ENCODE results near the gene NINJ2. TPM values are rescaled to one million over a fixed set of nuclear protein-coding genes. Genes with fewer than 3 reads are reported as not detected.
A peak's percentile ranks its signal among the peaks of the same experiment; 100 is the strongest.

NINJ2 gene
- total RNA-seq, 1 experiment from 2014 or later: 1.8 TPM

GRCh38 chr12:666066-666465 lies 2.8 kb upstream of the NINJ2 start:
- Histone ChIP-seq H3K36me3 (ENCODE audit: insufficient read depth, low read length) (no peaks in the 10 kb centered on the region), H3K27me3 (ENCODE audit: low read length) (no peaks in the 10 kb centered on the region), H3K9me3 (ENCODE audit: low read length) (no peaks in the 10 kb centered on the region), H4K20me1 (ENCODE audit: insufficient read depth, low read depth, low read length) (no peaks in the 10 kb centered on the region), H3K79me2 (ENCODE audit: low read length) (no peaks in the 10 kb centered on the region), H3K4me2 (ENCODE audit: low read depth, low read length, poor library complexity, severe bottlenecking) (peak overlapping the region; percentile 60), H3K9me2 (replicated peaks; ENCODE audit: insufficient read depth, low read length) (no peaks in the 10 kb centered on the region), H3K4me1 (ENCODE audit: low read length) (peaks cover 56% of the 10 kb centered on the region), H3K4me3 (ENCODE audit: low read length) (0 out of 2 replicates have a peak overlapping the region, but pooled peaks have one; percentile 21), H3K9ac (ENCODE audit: low read length) (no peak overlapping the region), H3K27ac (ENCODE audit: low read length) (no peak overlapping the region), H2AFZ (ENCODE audit: low read length) (no peak overlapping the region)
- DNase-seq: no peak

GRCh38 chr12:664779-665092 lies 1.5 kb upstream of the NINJ2 start:
- no peak for DNase-seq
- Histone ChIP-seq H3K9me3 (ENCODE audit: low read length) (no peaks in the 10 kb centered on the region), H4K20me1 (ENCODE audit: insufficient read depth, low read depth, low read length) (no peaks in the 10 kb centered on the region), H3K4me1 (ENCODE audit: low read length) (peaks cover 58% of the 10 kb centered on the region), H3K9ac (ENCODE audit: low read length) (no peak overlapping the region), H3K27me3 (ENCODE audit: low read length) (no peaks in the 10 kb centered on the region), H3K9me2 (replicated peaks; ENCODE audit: insufficient read depth, low read length) (no peaks in the 10 kb centered on the region), H3K36me3 (ENCODE audit: insufficient read depth, low read length) (no peaks in the 10 kb centered on the region), H3K79me2 (ENCODE audit: low read length) (no peaks in the 10 kb centered on the region), H2AFZ (ENCODE audit: low read length) (no peak overlapping the region), H3K4me3 (ENCODE audit: low read length) (no peak overlapping the region), H3K27ac (ENCODE audit: low read length) (no peak overlapping the region), H3K4me2 (ENCODE audit: low read depth, low read length, poor library complexity, severe bottlenecking) (peak overlapping the region; percentile 60)

- Histone ChIP-seq H3K79me2 (ENCODE audit: low read length) (no peaks in the 10 kb centered on the region), H3K36me3 (ENCODE audit: insufficient read depth, low read length) (no peaks in the 10 kb centered on the region), H3K27me3 (ENCODE audit: low read length) (no peaks in the 10 kb centered on the region), H3K27ac (ENCODE audit: low read length) (no peak overlapping the region), H3K4me3 (ENCODE audit: low read length) (no peak overlapping the region), H4K20me1 (ENCODE audit: insufficient read depth, low read depth, low read length) (no peaks in the 10 kb centered on the region), H3K9me3 (ENCODE audit: low read length) (no peaks in the 10 kb centered on the region), H3K9me2 (replicated peaks; ENCODE audit: insufficient read depth, low read length) (no peaks in the 10 kb centered on the region), H2AFZ (ENCODE audit: low read length) (no peak overlapping the region), H3K4me2 (ENCODE audit: low read depth, low read length, poor library complexity, severe bottlenecking) (no peak overlapping the region), H3K4me1 (ENCODE audit: low read length) (peaks cover 63% of the 10 kb centered on the region), H3K9ac (ENCODE audit: low read length) (no peak overlapping the region)
- DNase-seq: no peak
These were observed 982 bp upstream of the NINJ2 start for GRCh38 chr12:664075-664778.

GRCh38 chr12:662566-663292 lies 516 bp downstream of the NINJ2 start:
- no peak overlapping the region for H3K27ac ChIP-seq (ENCODE audit: low read length)
- H3K36me3 ChIP-seq (ENCODE audit: insufficient read depth, low read length): no peaks in the 10 kb centered on the region
- H3K9me2 ChIP-seq (replicated peaks; ENCODE audit: insufficient read depth, low read length): no peaks in the 10 kb centered on the region
- peak overlapping the region; percentile 32 for H3K4me2 ChIP-seq (ENCODE audit: low read depth, low read length, poor library complexity, severe bottlenecking)
- no peaks in the 10 kb centered on the region for H3K9me3 ChIP-seq (ENCODE audit: low read length)
- peak; percentile 49 for DNase-seq
- no peaks in the 10 kb centered on the region for H3K79me2 ChIP-seq (ENCODE audit: low read length)
- peak overlapping the region; percentile 7; the same call in 1 of the 2 replicates for H3K9ac ChIP-seq (ENCODE audit: low read length)
- H3K4me1 ChIP-seq (ENCODE audit: low read length): peaks cover 78% of the 10 kb centered on the region
- H3K4me3 ChIP-seq (ENCODE audit: low read length): no peak overlapping the region
- H2AFZ ChIP-seq (ENCODE audit: low read length): peak overlapping the region; percentile 51
- H4K20me1 ChIP-seq (ENCODE audit: insufficient read depth, low read depth, low read length): no peaks in the 10 kb centered on the region
- H3K27me3 ChIP-seq (ENCODE audit: low read length): no peaks in the 10 kb centered on the region

- no peak overlapping the region for H3K27ac ChIP-seq (ENCODE audit: low read length)
- no peaks in the 10 kb centered on the region for H3K9me2 ChIP-seq (replicated peaks; ENCODE audit: insufficient read depth, low read length)
- no peak for DNase-seq
- no peaks in the 10 kb centered on the region for H4K20me1 ChIP-seq (ENCODE audit: insufficient read depth, low read depth, low read length)
- H3K4me3 ChIP-seq (ENCODE audit: low read length): no peak overlapping the region
- no peaks in the 10 kb centered on the region for H3K79me2 ChIP-seq (ENCODE audit: low read length)
- no peaks in the 10 kb centered on the region for H3K27me3 ChIP-seq (ENCODE audit: low read length)
- H3K4me2 ChIP-seq (ENCODE audit: low read depth, low read length, poor library complexity, severe bottlenecking): no peak overlapping the region
- no peaks in the 10 kb centered on the region for H3K36me3 ChIP-seq (ENCODE audit: insufficient read depth, low read length)
- H3K9me3 ChIP-seq (ENCODE audit: low read length): no peaks in the 10 kb centered on the region
- peaks cover 80% of the 10 kb centered on the region for H3K4me1 ChIP-seq (ENCODE audit: low read length)
- no peak overlapping the region for H3K9ac ChIP-seq (ENCODE audit: low read length)
- no peak overlapping the region for H2AFZ ChIP-seq (ENCODE audit: low read length)
These were observed 1.3 kb downstream of the NINJ2 start for GRCh38 chr12:661720-662486.

- H4K20me1 ChIP-seq (ENCODE audit: insufficient read depth, low read depth, low read length): no peaks in the 10 kb centered on the region
- H3K27me3 ChIP-seq (ENCODE audit: low read length): no peaks in the 10 kb centered on the region
- no peaks in the 10 kb centered on the region for H3K79me2 ChIP-seq (ENCODE audit: low read length)
- H3K36me3 ChIP-seq (ENCODE audit: insufficient read depth, low read length): no peaks in the 10 kb centered on the region
- peak overlapping the region; percentile 9; the same call in 1 of the 2 replicates for H3K4me3 ChIP-seq (ENCODE audit: low read length)
- H3K4me2 ChIP-seq (ENCODE audit: low read depth, low read length, poor library complexity, severe bottlenecking): peak overlapping the region; percentile 48
- peak overlapping the region; percentile 79 for H3K27ac ChIP-seq (ENCODE audit: low read length)
- no peaks in the 10 kb centered on the region for H3K9me3 ChIP-seq (ENCODE audit: low read length)
- H3K4me1 ChIP-seq (ENCODE audit: low read length): peaks cover 63% of the 10 kb centered on the region
- no peak overlapping the region for H3K9ac ChIP-seq (ENCODE audit: low read length)
- peak; percentile 86 for DNase-seq
- H3K9me2 ChIP-seq (replicated peaks; ENCODE audit: insufficient read depth, low read length): no peaks in the 10 kb centered on the region
- 0 out of 2 replicates have a peak overlapping the region, but pooled peaks have one; percentile 47 for H2AFZ ChIP-seq (ENCODE audit: low read length)
These were observed 4.1 kb downstream of the NINJ2 start for GRCh38 chr12:659090-659683.

GRCh38 chr12:650983-651382 lies 12.3 kb downstream of the NINJ2 start:
- Histone ChIP-seq H3K9ac (ENCODE audit: low read length) (no peak overlapping the region), H3K4me1 (ENCODE audit: low read length) (peaks cover 48% of the 10 kb centered on the region), H3K27me3 (ENCODE audit: low read length) (no peaks in the 10 kb centered on the region), H3K4me3 (ENCODE audit: low read length) (no peak overlapping the region), H3K27ac (ENCODE audit: low read length) (no peak overlapping the region), H3K9me2 (replicated peaks; ENCODE audit: insufficient read depth, low read length) (no peaks in the 10 kb centered on the region), H3K4me2 (ENCODE audit: low read depth, low read length, poor library complexity, severe bottlenecking) (no peak overlapping the region), H3K36me3 (ENCODE audit: insufficient read depth, low read length) (no peaks in the 10 kb centered on the region), H3K79me2 (ENCODE audit: low read length) (no peaks in the 10 kb centered on the region), H2AFZ (ENCODE audit: low read length) (no peak overlapping the region), H4K20me1 (ENCODE audit: insufficient read depth, low read depth, low read length) (no peaks in the 10 kb centered on the region), H3K9me3 (ENCODE audit: low read length) (no peaks in the 10 kb centered on the region)
- DNase-seq: no peak
